Pancreas (tissue), 10 donors: ENCODE data around the gene BRWD1. TPM values are rescaled to one million over a fixed set of nuclear protein-coding genes. Genes with fewer than 3 reads are reported as not detected.

ENCODE experiments used
- ATAC-seq, 4 donors: fragments of 200-7000 bp; cut with Tn5 transposase; one replicate each; pipeline versions ENCODE4 v1.8.0 to v1.9.1; 2020; ENCODE audit warnings: mild to moderate bottlenecking in 4 of 4, moderate library complexity in 4 of 4
- DNase-seq, 6 donors: peaks; one replicate each; pipeline ENCODE4 v3.0.0-alpha.2; 2020
- FAIRE-seq: peaks from 2 replicates; lab custom pipeline; 2012; peaks lifted over from hg19 to GRCh38; lab: Jason Lieb, UNC
- H3K27ac ChIP-seq, 4 donors: fragments of 200-600 bp; sonication (generic); 1 replicate in 3 of 4; 2 replicates in 1 of 4; pipeline versions ENCODE4 v1.5.0 to v1.8.0; 2020
- H3K27me3 ChIP-seq, 4 donors: fragments of 200-600 bp; one replicate each; pipeline ENCODE4 v1.8.0; 2021
- H3K36me3 ChIP-seq, 3 donors: fragments of 200-600 bp; sonication (generic) in 1 of 3; one replicate each; pipeline versions ENCODE4 v1.5.0 to v1.8.0; 2020 to 2021
- H3K4me1 ChIP-seq, 3 donors: fragments of 200-600 bp; one replicate each; pipeline ENCODE4 v1.8.0; 2021
- H3K4me3 ChIP-seq, 4 donors: fragments of 200-600 bp; sonication (generic) in 2 of 4; one replicate each; pipeline versions ENCODE4 v1.5.0 to v1.8.0; 2020 to 2021
- H3K9me3 ChIP-seq, 4 donors: fragments of 200-600 bp; one replicate each; pipeline ENCODE4 v1.8.0; 2021
- CTCF ChIP-seq, 4 donors: fragments of 200-600 bp; sonication (generic) in 3 of 4; IDR thresholded peaks; one replicate each; pipeline versions ENCODE4 v1.5.0 to v1.8.0; 2021; ENCODE audit warnings: antibody characterized with exemption in 4 of 4
- WGBS, 2 donors: extraction: QIAGEN DNeasy Blood & Tissue Kit; methylation state at CpG; one replicate each; pipeline ENCODE4 v1.1.7; 2013; 5-methylcytosine and 5-hydroxymethylcytosine counted together
- intact Hi-C, 3 donors: fragments of 100-400 bp; cut with DNase I; formaldehyde crosslinking; loops; one replicate each; pipeline versions ENCODE4 v1.11.1 to v1.14.2; 2022
- polyA plus RNA-seq, 2 donors: library from polyadenylated mRNA; stranded (reverse); fragments of 200-250 nt; gene quantifications; one replicate each; pipeline ENCODE4 v1.2.3, GENCODE V29; 2013
- total RNA-seq, 6 donors: library from RNA; stranded (reverse); fragmentation: NEBNext Ultra II Directional in 4 of 6; extraction: Animal tissue kit (Norgen Biotek cat#: 25700) in 4 of 6; gene quantifications; one replicate each; pipeline versions ENCODE4 v1.2.1 to v1.2.4, GENCODE V29; 2021 to 2023
- donor health status: healthy with polysubstance abuse.
- donor health status: DM: no; HTN: no; CAD: no; lungs with moderate emphysema.
- donor health status: DM: no; HTN: no; CAD: no.
- donor health status: control.
- donor health status: control.
- donor health status: Bipolar disorder and iron deficiency.
- donor health status: DM: yes; HTN: yes; CAD: no.
- donor health status: DM: no; HTN: no; CAD: no.
- donor health status: DM: no; HTN: no; CAD: no.
- donor health status: DM: yes; HTN: yes; CAD: no.

Gene BRWD1
- total and polyA plus RNA-seq, 8 donors, result 7.4 to 31.7 (median 22.5) TPM

DNA sequence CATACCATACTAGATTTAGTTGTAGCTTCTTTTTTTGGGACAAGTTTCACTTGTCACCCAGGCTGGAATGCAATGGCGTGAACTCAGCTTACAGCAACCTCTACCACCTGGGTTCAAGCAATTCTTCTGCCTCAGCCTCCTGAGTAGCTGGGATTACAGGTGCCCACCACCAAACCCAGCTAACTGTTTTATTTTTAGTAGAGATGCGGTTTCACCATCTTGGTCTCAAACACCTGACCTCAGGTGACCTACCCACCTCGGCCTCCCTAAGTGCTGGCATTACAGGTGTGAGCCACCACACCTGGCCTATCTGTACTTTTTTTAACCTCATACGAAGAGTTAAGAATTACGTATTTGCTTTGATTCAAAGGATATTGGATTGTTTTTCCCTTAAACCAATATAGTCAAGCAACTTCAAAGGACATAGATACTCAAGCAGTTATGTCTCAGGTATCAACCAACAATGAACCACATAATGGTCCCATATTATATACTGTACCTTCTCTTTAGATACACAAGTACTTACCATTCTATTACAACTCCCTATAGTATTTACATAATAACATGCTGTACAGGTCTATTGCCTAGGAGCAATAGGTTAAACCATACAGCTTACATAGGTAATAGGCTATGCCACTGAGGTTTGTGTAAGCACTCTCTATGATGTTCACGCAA is 28.0 kb upstream of the BRWD1 start:
- Histone ChIP-seq H3K27me3 (no peaks in the 10 kb centered on the region), H3K9me3 (no peaks in the 10 kb centered on the region), H3K4me1 (peaks cover 0 to 15% (median 10%) of the 10 kb centered on the region in 3 donors), H3K4me3 (no peak overlapping the region), H3K27ac (no peak overlapping the region), H3K36me3 (peaks cover 3 to 18% (median 13%) of the 10 kb centered on the region in 3 donors)
- TF ChIP-seq CTCF (IDR thresholded peaks at IDR 0.05), result no peak
- intact Hi-C loops, result no loop called here
- ATAC-seq (no peak), DNase-seq (no peak), FAIRE-seq (no peak)
- WGBS, 2 donors, result 88 to 90% methylated on average over 6 of the region's 6 CpGs

- Histone ChIP-seq H3K27ac (no peak overlapping the region), H3K4me3 (no peak overlapping the region), H3K27me3 (no peaks in the 10 kb centered on the region), H3K9me3 (no peaks in the 10 kb centered on the region), H3K36me3 (peaks cover 3 to 18% (median 13%) of the 10 kb centered on the region in 3 donors), H3K4me1 (peaks cover 0 to 9% (median 3%) of the 10 kb centered on the region in 3 donors)
- WGBS, 2 donors, result 84 to 85% methylated on average over 6 of the region's 6 CpGs
- ATAC-seq, result peak in 1 of 4 donors; percentile 48
- FAIRE-seq, result no peak
- intact Hi-C loops, result no loop called here
- DNase-seq, result no peak
- TF ChIP-seq CTCF (IDR thresholded peaks at IDR 0.05), result no peak
Observed at GRCh38 chr21:39340687-39341086, 27.3 kb upstream of the BRWD1 start.

- TF ChIP-seq CTCF (IDR thresholded peaks at IDR 0.05), result no peak
- Histone ChIP-seq H3K4me3 (no peak overlapping the region), H3K4me1 (no peaks in the 10 kb centered on the region), H3K9me3 (no peaks in the 10 kb centered on the region), H3K27ac (no peak overlapping the region), H3K27me3 (no peaks in the 10 kb centered on the region), H3K36me3 (peaks cover 0 to 18% (median 13%) of the 10 kb centered on the region in 3 donors)
- DNase-seq (no peak), ATAC-seq (no peak), FAIRE-seq (no peak)
- WGBS, 2 donors, result 73 to 85% methylated on average over 2 of the region's 2 CpGs
- intact Hi-C loops, result no loop called here
Observed at GRCh38 chr21:39339231-39339630, 25.8 kb upstream of the BRWD1 start.

GRCh38 chr21:39336457-39337008 is 23.1 kb upstream of the BRWD1 start:
- H3K4me1 ChIP-seq, result no peaks in the 10 kb centered on the region
- intact Hi-C loops, result no loop called here
- FAIRE-seq (no peak), DNase-seq (no peak), ATAC-seq (no peak)
- TF ChIP-seq CTCF (IDR thresholded peaks at IDR 0.05), result no peak
- peaks cover 0 to 3% (median 0%) of the 10 kb centered on the region in 3 donors for H3K36me3 ChIP-seq
- no peaks in the 10 kb centered on the region for H3K9me3 ChIP-seq
- no peaks in the 10 kb centered on the region for H3K27me3 ChIP-seq
- 73 to 79% methylated on average over 13 of the region's 13 CpGs for WGBS, 2 donors
- H3K27ac ChIP-seq, result no peak overlapping the region
- no peak overlapping the region for H3K4me3 ChIP-seq

- H3K27me3 ChIP-seq, result no peaks in the 10 kb centered on the region
- no peaks in the 10 kb centered on the region for H3K9me3 ChIP-seq
- H3K4me1 ChIP-seq, result no peaks in the 10 kb centered on the region
- no peak overlapping the region for H3K4me3 ChIP-seq
- FAIRE-seq (no peak), DNase-seq (no peak), ATAC-seq (no peak)
- WGBS, 2 donors, result 83 to 94% methylated on average over 4 of the region's 4 CpGs
- intact Hi-C loops, result no loop called here
- no peaks in the 10 kb centered on the region for H3K36me3 ChIP-seq
- no peak for TF ChIP-seq CTCF (IDR thresholded peaks at IDR 0.05)
- H3K27ac ChIP-seq, result no peak overlapping the region
Observed at GRCh38 chr21:39334611-39335010, 21.2 kb upstream of the BRWD1 start.
